ENCODE measurements around the gene MAST4.

MAST4 gene

GRCh38 chr5:67029481-67029880, 433.3 kb downstream of the MAST4 start:
- no peak for FAIRE-seq

GRCh38 chr5:67030289-67031056, 434.3 kb downstream of the MAST4 start:
- FAIRE-seq: no peak

- no peak for FAIRE-seq
Observed at GRCh38 chr5:67031057-67031443, 434.9 kb downstream of the MAST4 start.

- FAIRE-seq: no peak
Observed at GRCh38 chr5:67031692-67032091, 435.5 kb downstream of the MAST4 start.

DNA sequence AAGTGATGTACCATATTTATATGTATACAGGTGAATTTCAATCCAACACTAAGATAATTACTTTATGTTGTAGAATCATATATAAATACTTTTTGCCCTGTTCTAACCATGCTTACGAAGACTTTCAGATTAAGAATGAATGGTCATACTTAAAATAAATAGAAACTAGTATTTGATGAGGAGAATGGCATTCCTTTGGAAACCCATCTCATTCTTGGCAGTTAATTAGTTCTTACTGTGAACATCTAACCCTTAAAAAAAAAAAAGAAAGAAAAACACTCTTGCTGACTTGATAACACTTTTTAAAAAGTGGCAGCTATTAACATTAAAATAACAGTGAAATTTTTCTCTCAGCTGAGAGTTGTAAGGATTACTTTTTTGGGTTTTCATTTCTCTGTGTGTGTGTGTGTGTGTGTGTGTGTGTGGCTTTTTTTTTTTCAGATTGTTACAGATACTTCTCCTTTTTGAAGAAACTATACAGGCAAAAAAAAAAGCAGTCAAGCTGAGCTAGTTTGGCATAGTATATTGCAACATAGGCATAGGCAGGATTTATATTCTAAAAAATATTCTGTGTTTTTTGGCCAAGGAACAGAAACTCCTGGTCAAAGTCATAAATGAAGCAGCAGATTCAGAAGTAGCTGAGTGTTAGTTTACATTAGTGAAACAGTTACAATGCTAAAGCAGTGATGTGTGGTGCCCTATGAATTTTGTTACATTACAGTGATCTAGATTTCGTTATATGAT, 436.9 kb downstream of the MAST4 start:
- FAIRE-seq: no peak

DNA sequence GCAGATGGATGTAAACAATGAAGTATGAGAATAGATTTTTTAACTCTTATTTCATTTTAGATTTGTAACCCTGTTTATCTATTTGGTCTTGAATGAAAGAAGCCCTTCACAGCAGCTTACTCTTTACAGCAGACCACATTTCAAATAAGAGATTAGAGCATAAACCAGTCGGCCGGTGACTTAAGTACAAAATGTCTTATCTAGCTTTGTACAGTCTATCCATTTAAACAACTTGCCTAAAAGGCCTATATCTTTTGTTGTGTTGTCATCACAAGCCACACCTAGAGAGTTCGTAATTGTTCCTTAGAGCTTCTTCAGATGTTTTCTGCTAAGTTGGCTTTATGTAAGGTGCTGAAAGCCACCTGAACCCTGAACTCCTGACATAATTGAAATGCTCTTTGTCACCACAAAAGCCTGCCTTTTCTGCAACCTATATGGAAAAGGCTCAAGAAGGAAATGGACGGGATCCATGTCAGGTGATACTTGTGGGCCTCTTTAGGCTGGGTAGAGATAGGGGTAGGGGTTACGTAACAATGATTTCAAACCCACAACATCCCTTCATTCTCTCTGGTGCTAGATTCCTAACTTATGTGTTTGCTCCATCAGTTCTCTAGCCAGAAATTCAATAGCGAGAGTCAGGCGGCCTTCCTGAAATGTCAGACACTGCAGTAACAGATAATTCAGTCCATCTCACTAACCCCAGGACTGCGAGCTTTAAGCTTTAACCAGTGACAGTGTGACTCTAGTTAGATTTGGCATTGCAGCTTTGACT, 437.9 kb downstream of the MAST4 start:
- no peak for FAIRE-seq

- FAIRE-seq: no peak
Observed at GRCh38 chr5:67035098-67035740, 439.0 kb downstream of the MAST4 start.

DNA sequence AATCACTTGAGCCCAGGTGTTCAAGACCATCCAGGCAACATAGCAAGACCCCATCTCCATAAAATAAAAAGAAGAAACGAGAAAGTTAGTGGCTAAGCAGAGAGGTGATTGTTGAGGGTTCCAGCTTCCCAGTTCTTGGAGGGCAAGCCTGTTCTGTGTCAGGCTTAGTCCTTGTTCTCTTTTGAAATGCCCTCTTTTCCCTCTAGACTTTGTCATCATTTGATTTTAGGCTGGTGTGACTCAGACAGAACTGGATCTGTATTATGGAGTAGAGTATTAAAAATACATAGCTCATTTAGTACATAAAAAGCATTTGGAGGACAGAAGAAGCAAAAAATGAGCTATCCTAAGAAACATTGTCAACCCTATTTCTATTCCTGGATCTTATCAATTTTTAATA, 441.0 kb downstream of the MAST4 start:
- no peak for FAIRE-seq

GRCh38 chr5:67038817-67039603, 442.8 kb downstream of the MAST4 start:
- no peak for FAIRE-seq

DNA sequence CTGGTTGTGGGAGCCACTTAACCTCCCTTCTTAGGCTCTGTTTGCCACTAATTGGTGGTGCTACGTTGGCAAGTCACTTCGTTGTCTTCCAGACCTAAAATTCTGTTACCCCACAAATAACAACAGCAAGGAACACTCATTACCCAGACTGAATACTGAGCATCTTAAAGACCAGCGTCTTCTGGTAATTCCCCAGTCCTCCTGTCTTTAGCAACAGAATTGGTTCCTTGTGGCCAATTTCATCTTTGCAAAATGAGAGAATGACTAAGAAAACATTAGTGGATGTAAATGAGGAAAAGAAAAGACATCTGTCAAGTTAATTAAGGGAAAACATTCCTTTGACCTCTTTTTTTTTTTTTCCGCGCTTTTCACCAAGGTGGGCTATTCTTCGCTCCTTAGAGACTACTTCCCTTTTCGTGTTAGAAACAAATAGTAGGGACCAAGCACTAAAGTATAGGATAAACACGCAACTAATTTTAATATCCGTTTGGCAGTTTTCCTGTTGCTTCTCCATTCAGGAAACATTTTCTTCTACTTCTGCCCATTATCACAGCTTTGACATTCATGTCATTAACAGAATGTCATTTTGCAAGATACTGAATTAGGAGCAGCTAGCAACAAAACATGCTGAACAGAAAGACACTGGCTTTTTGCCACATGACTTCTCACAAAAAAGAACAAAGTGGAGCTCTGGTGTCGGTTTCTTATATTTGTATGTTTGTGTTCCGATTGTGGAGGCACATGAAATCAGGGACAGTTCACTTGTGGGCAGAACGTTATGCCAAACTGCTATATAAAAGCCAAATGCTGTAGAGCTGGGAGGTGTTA, 446.2 kb downstream of the MAST4 start:
- FAIRE-seq: no peak

- FAIRE-seq: no peak
Observed at GRCh38 chr5:67043796-67044511, 447.8 kb downstream of the MAST4 start.

- FAIRE-seq: no peak
Observed at GRCh38 chr5:67045816-67046740, 449.9 kb downstream of the MAST4 start.

- no peak for FAIRE-seq
Observed at GRCh38 chr5:67047160-67047559, 451.0 kb downstream of the MAST4 start.

- FAIRE-seq: no peak
Observed at GRCh38 chr5:67047616-67048015, 451.4 kb downstream of the MAST4 start.

DNA sequence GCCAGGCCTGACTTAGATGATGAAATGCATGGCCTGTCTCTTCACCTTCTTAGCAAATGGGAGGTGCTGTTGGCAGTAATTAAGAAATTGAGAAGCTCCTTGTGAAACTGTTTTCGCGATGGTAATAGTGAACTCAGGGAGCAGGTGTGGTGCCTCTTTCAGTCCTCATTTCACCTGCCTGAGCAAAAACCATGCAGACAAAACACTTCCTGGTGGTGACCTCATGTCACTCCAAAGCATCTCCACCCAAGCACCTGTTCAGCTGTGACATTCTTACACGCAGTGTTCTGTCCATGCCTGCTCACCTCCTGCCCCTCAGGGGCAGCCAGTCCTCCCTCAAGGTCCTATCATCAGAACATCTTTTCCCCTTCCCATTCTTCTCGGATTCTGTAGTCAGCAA, 453.9 kb downstream of the MAST4 start:
- no peak for FAIRE-seq

GRCh38 chr5:67050635-67051034, 454.4 kb downstream of the MAST4 start:
- FAIRE-seq: no peak

DNA sequence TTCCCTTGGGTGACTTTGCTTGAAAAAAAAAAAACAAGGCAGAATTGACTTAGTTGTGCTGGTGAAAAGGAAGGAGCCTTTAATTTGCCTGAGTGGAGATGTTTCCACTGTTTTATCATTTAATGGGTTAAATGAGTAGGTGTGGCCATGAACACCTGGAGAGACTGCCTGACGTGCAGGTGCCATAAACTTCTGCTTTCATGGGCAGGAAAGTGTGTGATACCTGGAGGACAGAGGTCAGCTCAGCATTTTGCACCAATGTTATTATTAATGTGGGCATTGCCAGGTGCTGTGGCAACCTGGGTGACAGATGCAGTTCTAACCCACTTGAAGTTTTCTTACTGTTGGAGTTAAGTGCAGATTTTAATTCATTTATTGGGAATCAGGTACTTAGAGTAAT, 455.0 kb downstream of the MAST4 start:
- FAIRE-seq: no peak

- FAIRE-seq: no peak
Observed at GRCh38 chr5:67052034-67052433, 455.8 kb downstream of the MAST4 start.

- FAIRE-seq: no peak
Observed at GRCh38 chr5:67053229-67053628, 457.0 kb downstream of the MAST4 start.

All from A204.1 (cell line).